ENCODE measurements around the gene CBY1. TPM values are rescaled to one million over a fixed set of nuclear protein-coding genes. Genes with fewer than 3 reads are reported as not detected.

The CBY1 gene
- total and polyA plus RNA-seq, 10 donors: 20.2 to 37.2 (median 25.1) TPM

GRCh38 chr22:38629108-38629507, 27.3 kb upstream of the CBY1 start:
- Histone ChIP-seq H3K27ac (no peak overlapping the region), H3K9me3 (no peaks in the 10 kb centered on the region), H3K4me3 (no peak overlapping the region), H3K4me1 (peaks cover 0 to 4% (median 0%) of the 10 kb centered on the region in 6 donors), H3K36me3 (no peaks in the 10 kb centered on the region), H3K27me3 (replicated peaks in 1 of 7) (no peaks in the 10 kb centered on the region)
- WGBS, 5 donors: 81 to 97% (median 85%) methylated on average over 4 of the region's 4 CpGs
- TF ChIP-seq CTCF (IDR thresholded peaks at IDR 0.05 in 8 of 11, conservative IDR thresholded peaks at IDR 0.05 in 3 of 11): no peak
- TF ChIP-seq POLR2AphosphoS5 (IDR thresholded peaks at IDR 0.05): no peak
- no peak for TF ChIP-seq POLR2A (IDR thresholded peaks at IDR 0.05)
- DNase-seq: no peak
- intact Hi-C loops (cut with DNase I; ENCODE audit: low total_unique reads): no loop called here

GRCh38 chr22:38631724-38632123, 24.7 kb upstream of the CBY1 start:
- H3K27me3 ChIP-seq (replicated peaks in 1 of 7): no peaks in the 10 kb centered on the region
- no peak overlapping the region for H3K4me3 ChIP-seq
- H3K4me1 ChIP-seq: peaks cover 0 to 4% (median 0%) of the 10 kb centered on the region in 6 donors
- 53 to 72% (median 63%) methylated on average over 9 of the region's 9 CpGs for WGBS, 5 donors
- no peak for DNase-seq
- no peak overlapping the region for H3K27ac ChIP-seq
- no peak for TF ChIP-seq CTCF (IDR thresholded peaks at IDR 0.05 in 8 of 11, conservative IDR thresholded peaks at IDR 0.05 in 3 of 11)
- TF ChIP-seq POLR2A (IDR thresholded peaks at IDR 0.05): no peak
- TF ChIP-seq POLR2AphosphoS5 (IDR thresholded peaks at IDR 0.05): no peak
- no peaks in the 10 kb centered on the region for H3K36me3 ChIP-seq
- intact Hi-C loops (cut with DNase I; ENCODE audit: low total_unique reads): no loop called here
- no peaks in the 10 kb centered on the region for H3K9me3 ChIP-seq

DNA sequence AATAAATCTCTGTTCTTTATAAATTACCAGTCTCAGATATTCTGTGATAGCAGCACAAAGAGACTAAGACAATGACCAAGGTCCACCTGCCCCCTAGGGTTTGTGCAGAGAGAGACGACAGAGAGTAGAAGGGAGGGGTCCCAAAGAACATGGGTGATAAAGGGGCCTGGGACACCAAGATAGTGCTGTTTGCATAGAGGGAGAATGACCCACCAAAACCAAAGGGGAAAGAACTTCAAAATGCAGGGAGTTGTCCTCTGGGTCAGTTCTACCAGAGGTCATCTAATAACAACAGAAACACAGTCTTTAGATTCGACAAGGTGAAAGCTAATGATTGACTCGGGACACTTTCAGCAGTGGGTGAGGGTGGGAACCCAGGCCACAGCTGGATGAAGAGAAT, 23.9 kb upstream of the CBY1 start:
- 79 to 94% (median 86%) methylated on average over 3 of the region's 3 CpGs for WGBS, 5 donors
- Histone ChIP-seq H3K4me1 (peaks cover 0 to 4% (median 0%) of the 10 kb centered on the region in 6 donors), H3K4me3 (no peak overlapping the region), H3K36me3 (no peaks in the 10 kb centered on the region), H3K9me3 (no peaks in the 10 kb centered on the region), H3K27me3 (replicated peaks in 1 of 7) (no peaks in the 10 kb centered on the region), H3K27ac (no peak overlapping the region)
- intact Hi-C loops (cut with DNase I; ENCODE audit: low total_unique reads): no loop called here
- no peak for TF ChIP-seq POLR2AphosphoS5 (IDR thresholded peaks at IDR 0.05)
- no peak for TF ChIP-seq POLR2A (IDR thresholded peaks at IDR 0.05)
- no peak for TF ChIP-seq CTCF (IDR thresholded peaks at IDR 0.05 in 8 of 11, conservative IDR thresholded peaks at IDR 0.05 in 3 of 11)
- DNase-seq: no peak

- TF ChIP-seq POLR2A (IDR thresholded peaks at IDR 0.05): no peak
- no peak for TF ChIP-seq CTCF (IDR thresholded peaks at IDR 0.05 in 8 of 11, conservative IDR thresholded peaks at IDR 0.05 in 3 of 11)
- TF ChIP-seq POLR2AphosphoS5 (IDR thresholded peaks at IDR 0.05): no peak
- no peak overlapping the region for H3K4me3 ChIP-seq
- no peak overlapping the region for H3K27ac ChIP-seq
- no peaks in the 10 kb centered on the region for H3K27me3 ChIP-seq (replicated peaks in 1 of 7)
- H3K4me1 ChIP-seq: no peaks in the 10 kb centered on the region
- no peaks in the 10 kb centered on the region for H3K36me3 ChIP-seq
- 83 to 93% (median 85%) methylated on average over 2 of the region's 2 CpGs for WGBS, 5 donors
- H3K9me3 ChIP-seq: no peaks in the 10 kb centered on the region
- intact Hi-C loops (cut with DNase I; ENCODE audit: low total_unique reads): no loop called here
- peak; percentile 4 for DNase-seq
Observed at GRCh38 chr22:38638216-38638615, 18.2 kb upstream of the CBY1 start.
